GM18502 (cell line): ENCODE data around the gene PCDH10.

ENCODE experiments used
- ATAC-seq: cut with Tn5 transposase; IDR thresholded peaks from one replicate; pipeline ENCODE4 v1.9.1; 2021; ENCODE audit warnings: mild to moderate bottlenecking; ENCODE audit not compliant: unreplicated experiment, poor library complexity

PCDH10 gene

GRCh38 chr4:133148690-133149363, at the start of gene PCDH10:
Gene PCDH10, plus strand, starts transcription at chr4:133149294. Its CDS starts 847 bp downstream, at chr4:133150141.
- peak; percentile 93 for ATAC-seq

DNA sequence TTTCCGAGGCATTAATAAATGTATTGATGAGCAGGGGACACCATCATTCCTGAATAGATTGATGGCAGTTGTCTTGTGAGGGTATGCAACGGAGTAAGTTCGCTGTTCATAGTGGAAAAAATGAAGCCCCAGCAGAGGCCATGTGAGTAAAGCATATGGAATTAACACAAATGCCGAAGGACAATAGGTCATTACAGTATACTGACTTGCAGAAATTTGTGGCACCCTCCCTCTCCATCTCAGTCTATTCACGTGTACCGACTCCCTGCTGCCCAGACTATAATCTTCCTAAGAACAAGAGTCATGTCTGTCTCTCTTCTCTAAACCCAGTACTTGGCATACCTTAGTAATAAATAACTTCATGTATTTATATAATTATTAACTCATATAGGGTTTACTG, 47.1 kb upstream of the PCDH10 start:
- ATAC-seq: no peak

GRCh38 chr4:133102612-133103409, 46.3 kb upstream of the PCDH10 start:
- ATAC-seq: no peak

DNA sequence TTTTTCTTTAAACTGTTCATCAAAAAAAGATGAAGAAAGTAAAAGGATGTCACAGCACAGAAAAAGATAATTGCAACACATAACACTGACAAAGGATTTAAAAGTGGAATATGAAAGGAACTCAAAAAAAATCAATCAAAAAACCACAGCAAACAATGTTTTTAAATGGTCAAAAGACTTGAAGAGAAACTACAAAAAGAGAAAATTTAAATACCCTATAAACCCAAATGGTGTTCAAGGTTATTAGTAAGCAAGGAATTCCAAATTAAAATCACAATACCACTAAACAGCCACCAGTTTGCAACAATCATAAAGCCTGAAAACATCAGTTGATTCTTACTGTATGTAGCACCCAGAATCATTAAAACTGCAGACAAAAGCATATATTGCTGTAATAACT, 36.5 kb upstream of the PCDH10 start:
- no peak for ATAC-seq

GRCh38 chr4:133124746-133125145, 24.3 kb upstream of the PCDH10 start:
- ATAC-seq: no peak

GRCh38 chr4:133127500-133127899, 21.6 kb upstream of the PCDH10 start:
- ATAC-seq: no peak

DNA sequence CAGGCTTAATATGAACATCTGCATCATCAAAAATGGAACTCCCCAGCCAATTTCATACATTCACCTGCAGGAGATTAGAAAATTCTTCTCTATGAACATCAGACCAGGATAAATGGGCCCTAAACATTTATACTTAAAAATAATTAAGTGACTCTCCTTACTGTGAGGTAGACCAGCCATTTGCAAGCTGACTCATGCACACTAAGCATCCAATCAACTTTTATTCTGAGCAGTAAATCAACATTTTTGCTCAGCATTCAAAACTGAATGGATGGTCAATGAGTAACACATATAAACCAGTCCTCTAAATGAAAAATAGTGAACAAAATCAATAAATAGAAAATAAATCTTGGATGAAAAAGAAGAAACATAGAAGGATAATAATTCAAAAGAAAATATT, 19.9 kb upstream of the PCDH10 start:
- no peak for ATAC-seq

GRCh38 chr4:133130171-133130570, 18.9 kb upstream of the PCDH10 start:
- no peak for ATAC-seq

DNA sequence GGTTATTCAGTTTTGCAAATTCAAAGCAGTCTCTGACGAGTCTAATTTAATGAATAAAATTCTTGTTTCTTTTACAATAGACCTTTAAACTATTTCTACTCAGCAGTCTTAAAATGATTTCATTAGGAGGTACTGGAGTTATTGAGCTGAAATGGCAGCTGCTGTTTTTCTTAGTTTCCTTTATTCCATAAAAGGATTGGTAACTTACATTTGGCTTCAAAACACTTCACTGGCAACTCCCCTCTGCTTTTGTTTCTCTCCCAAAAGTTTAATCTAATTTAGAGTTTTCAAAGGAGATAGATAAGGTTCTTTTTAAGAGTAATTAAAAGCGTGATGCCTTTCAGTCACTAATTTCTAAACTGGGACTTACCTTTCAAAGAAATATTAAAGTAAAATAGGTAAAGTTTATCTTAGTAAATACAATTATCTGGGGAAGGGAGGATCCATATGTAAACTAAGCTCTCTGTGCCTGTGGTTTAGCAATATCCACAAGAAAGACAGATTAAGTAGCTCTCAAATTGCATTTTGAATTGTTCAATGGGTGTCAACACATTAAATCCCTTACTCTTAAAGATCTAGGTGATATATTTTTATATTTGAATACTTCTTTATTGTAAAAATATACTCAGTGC, 17.1 kb upstream of the PCDH10 start:
- ATAC-seq: no peak

DNA sequence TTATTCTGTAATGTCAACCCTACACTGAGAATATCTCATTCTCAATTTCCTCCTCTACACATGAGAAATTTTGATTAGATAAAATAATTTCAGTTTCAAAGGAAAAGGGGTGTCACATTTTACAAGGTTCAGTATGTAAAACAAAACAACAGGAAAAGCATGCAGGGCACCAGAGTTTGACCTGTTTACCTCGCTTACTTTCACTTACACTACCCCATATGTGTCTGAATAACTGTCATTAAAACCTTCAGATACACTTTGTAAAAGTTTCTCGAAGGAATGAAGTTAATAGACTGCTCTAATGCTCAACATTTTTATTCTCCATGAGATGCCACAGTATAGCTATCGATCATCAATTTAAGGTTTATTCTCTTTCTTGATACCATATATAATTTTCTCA, 12.3 kb upstream of the PCDH10 start:
- no peak for ATAC-seq

- no peak for ATAC-seq
Observed at GRCh38 chr4:133137571-133137970, 11.5 kb upstream of the PCDH10 start.

DNA sequence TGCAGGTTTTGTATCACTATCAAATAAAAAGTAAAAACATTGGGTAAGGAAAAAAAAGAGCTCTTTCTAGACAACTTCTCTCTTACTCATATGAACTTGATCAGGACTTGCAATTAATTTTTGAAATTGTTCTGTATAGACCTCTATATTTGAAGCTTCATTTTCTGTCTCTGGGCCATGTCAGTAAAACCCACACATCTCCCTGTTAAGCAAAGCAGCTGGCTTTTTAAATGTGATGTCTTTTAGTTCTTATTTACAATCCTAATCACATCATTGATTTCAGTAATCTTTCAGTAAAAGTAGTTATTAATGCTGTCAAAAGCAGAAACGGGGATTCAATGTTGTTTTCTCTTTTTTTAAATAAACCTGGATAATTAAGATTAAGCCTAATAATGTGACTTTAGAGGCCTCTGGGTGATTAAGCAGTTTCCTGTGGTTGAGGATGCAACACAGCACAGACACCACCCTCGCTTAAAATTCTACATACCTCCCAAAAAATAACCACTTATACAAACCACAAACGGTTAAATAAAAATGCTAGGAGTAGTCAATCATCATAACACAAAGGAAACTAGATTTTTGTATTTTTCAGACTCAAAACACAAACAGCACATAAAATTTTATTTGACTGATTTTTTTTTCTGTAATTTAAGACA, 5.2 kb upstream of the PCDH10 start:
- ATAC-seq: no peak

GRCh38 chr4:133145241-133145640, 3.9 kb upstream of the PCDH10 start:
- no peak for ATAC-seq

DNA sequence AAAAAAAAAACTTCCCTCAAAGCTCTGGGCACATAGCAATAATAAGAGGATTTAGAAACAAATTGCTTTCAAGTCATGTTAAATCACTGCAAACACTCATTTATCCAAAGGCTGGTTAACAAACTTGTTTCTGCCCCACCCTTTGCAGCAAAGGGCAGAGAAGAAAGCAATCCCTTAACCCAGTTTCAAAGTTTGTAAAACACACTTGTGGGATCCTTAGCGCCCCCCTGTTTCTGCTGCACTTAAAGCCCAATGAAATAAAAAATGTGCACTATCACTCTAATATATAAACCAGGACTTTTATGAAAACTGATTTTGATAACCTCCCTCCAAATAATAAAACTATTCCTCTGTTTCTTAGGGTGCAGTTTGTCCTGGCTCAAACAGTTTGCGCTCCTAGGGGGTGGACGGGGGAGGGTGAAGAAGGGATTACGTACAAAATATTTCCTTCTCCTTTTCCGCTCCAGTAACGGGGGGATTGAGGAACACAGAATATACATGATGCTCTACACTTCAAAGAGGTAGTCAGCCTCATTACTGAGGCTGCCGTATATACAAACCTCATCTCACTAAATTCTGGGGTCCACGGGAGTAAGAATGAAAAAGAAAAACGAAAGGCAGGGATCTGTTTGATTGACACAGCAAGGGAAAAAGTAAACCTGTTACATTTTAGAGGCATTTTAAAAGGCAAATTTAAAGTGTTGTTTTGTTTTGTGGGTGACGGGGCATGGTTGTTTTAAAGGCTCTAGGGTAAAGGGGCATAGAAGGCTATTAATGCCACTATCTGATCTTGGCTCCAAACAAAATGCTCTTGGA, 3.1 kb upstream of the PCDH10 start:
- no peak for ATAC-seq

- ATAC-seq: peak; percentile 50
Observed at GRCh38 chr4:133146574-133147241, 2.4 kb upstream of the PCDH10 start.

- no peak for ATAC-seq
Observed at GRCh38 chr4:133147286-133147821, 1.7 kb upstream of the PCDH10 start.

GRCh38 chr4:133147921-133148689, 989 bp upstream of the PCDH10 start:
- ATAC-seq: no peak

DNA sequence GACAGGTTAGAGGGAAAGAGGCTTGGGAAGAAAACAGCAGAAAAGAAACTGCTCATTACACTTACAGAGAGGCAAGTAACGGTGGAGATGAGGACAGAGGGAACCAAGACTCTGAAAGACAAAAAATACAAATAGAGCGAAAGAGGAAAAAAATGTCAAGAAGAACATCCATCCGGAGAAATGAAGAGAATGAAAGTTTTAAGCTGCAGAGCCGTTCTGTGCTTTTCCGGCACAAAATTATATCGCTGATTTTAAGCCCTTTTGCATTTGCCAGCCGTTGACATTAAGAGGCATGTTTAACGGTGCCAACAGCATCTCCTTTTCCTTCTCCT, 236 bp downstream of the PCDH10 start:
- no peak for ATAC-seq
